Measurements from ENCODE around the gene MXD3. TPM values are rescaled to one million over a fixed set of nuclear protein-coding genes. Genes with fewer than 3 reads are reported as not detected.

The MXD3 gene
- total and polyA plus RNA-seq, 2 of the 4 experiments (the other 2 are of a cell fraction) = 7.3 to 12.9 TPM

- DNase-seq = no peak
- Histone ChIP-seq H4K8ac (ENCODE audit: low read depth in 2 of 2, low read length in 2 of 2) (no peak overlapping the region), H3K4me3 (ENCODE audit: insufficient read depth, low read depth, low read length) (no peak overlapping the region), H4K20me1 (ENCODE audit: insufficient read depth, low read length) (peaks cover 3% of the 10 kb centered on the region; the same call in 1 of the 2 replicates), H2AFZ (replicated peaks; ENCODE audit: low read length, poor library complexity) (no peak overlapping the region), H3K18ac (ENCODE audit: low read depth, low read length) (no peak overlapping the region), H2AK5ac (ENCODE audit: low read depth, low read length) (no peak overlapping the region), H3K14ac (replicated peaks; ENCODE audit: low read depth, low read length) (no peak overlapping the region), H2BK5ac (ENCODE audit: low read depth, low read length, poor library complexity, severe bottlenecking) (no peak overlapping the region), H3K9me1 (ENCODE audit: insufficient read depth, low read length) (no peaks in the 10 kb centered on the region), H4K91ac (ENCODE audit: insufficient read depth, low read depth, low read length) (no peak overlapping the region), H3K79me1 (ENCODE audit: low read depth in 1 of 2, low read length in 2 of 2) (peaks cover 5 to 14% of the 10 kb centered on the region in 2 experiments; a peak in 2 of 4 replicates), H3K9ac (ENCODE audit: low read depth, low read length) (no peak overlapping the region), H2BK20ac (ENCODE audit: low read depth, low read length) (no peak overlapping the region), H3K23ac (ENCODE audit: low read depth, low read length) (no peak overlapping the region), H2AK9ac (replicated peaks; ENCODE audit: low read depth, low read length, poor library complexity) (no peak overlapping the region), H2BK15ac (ENCODE audit: low read depth, low read length) (no peak overlapping the region), H3K27me3 (ENCODE audit: control insufficient read depth, insufficient read depth, low read length) (no peaks in the 10 kb centered on the region), H3K9me3 (ENCODE audit: control insufficient read depth, insufficient read depth, low read length) (no peaks in the 10 kb centered on the region), H3K4ac (ENCODE audit: low read depth, low read length) (no peak overlapping the region), H4K5ac (ENCODE audit: low read depth, low read length) (no peak overlapping the region), H3K56ac (ENCODE audit: extremely low read depth, insufficient read depth, low read length) (no peak overlapping the region), H3K4me1 (ENCODE audit: control insufficient read depth, insufficient read depth, low read length) (no peaks in the 10 kb centered on the region), H3K36me3 (ENCODE audit: control insufficient read depth, insufficient read depth, low read length) (peaks cover 77% of the 10 kb centered on the region), H3K4me2 (ENCODE audit: low read depth, low read length) (no peak overlapping the region), H3K27ac (ENCODE audit: insufficient read depth, low read length) (no peak overlapping the region), H2BK120ac (ENCODE audit: low read depth, low read length) (no peak overlapping the region)
- 100% methylated on average over 6 of the region's 13 CpGs; no CpG with 5 or more reads in 1 of the 2 experiments for WGBS, 2 experiments (ENCODE audit: extremely low coverage in 2 of 2, insufficient read length in 1 of 2)
- no TSS peak for BruUV-seq (replicated peaks)
- in situ Hi-C loops (cut with MboI; ENCODE audit: low sequenced_read_pairs) = no loop called here
- CTCF ChIA-PET = no interaction called here
- intact Hi-C loops (cut with micrococcal nuclease) = no loop called here
- dilution Hi-C loops (cut with HindIII; ENCODE audit: low sequenced_read_pairs, unreplicated experiment) = no loop called here
- POLR2A ChIA-PET (ENCODE audit: unreplicated experiment) = no interaction called here
- TF ChIP-seq CEBPB (IDR thresholded peaks at IDR 0.05; ENCODE audit: low read depth, low read length) = no peak
- no peak for ATAC-seq (ENCODE audit: low read depth)
These were observed 21.2 kb upstream of the MXD3 start for GRCh38 chr5:177332896-177333260.
